GM20000 (cell line): ENCODE measurements around the gene ZIC1.

Experiments
- DNase-seq: peaks from one replicate; pipeline ENCODE4 v3.0.0; 2012; ENCODE audit warnings: low spot score
- TF ChIP-seq, protein P1 (sequence below): IDR thresholded peaks from 2 replicates; pipeline ENCODE4 v1.5.1; 2012; ENCODE audit warnings: mild to moderate bottlenecking, control low read depth; ENCODE audit errors: extremely low read depth, missing control alignments

The ZIC1 gene

GRCh38 chr3:147371771-147372340, 37.3 kb upstream of the ZIC1 start:
- no peak for DNase-seq

DNA sequence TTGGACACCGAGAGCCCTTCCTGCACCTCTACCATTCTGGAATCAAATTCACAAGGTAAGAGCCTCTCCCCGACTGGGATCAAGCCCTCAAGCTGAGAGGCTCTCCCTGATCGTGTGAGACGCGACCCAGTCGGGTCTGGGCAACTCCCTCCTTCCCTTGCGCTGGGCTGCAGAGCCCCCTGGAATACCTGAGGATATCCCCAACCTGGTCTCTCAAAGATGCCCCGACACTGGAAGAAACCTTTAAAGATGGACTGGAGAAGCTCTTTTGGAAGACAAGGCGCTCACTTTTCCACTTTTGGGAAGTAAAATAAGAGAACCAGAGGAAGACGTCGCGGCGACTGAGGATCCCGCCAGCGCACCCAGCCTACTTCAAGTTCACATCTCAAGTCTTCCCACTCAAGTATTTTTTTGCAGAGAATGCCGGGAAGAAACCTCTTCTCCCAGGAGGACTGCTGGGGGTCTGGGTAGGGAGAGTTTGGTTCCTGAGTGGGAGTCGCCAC, 36.6 kb upstream of the ZIC1 start:
- DNase-seq: no peak
- TF ChIP-seq, protein P1, sequence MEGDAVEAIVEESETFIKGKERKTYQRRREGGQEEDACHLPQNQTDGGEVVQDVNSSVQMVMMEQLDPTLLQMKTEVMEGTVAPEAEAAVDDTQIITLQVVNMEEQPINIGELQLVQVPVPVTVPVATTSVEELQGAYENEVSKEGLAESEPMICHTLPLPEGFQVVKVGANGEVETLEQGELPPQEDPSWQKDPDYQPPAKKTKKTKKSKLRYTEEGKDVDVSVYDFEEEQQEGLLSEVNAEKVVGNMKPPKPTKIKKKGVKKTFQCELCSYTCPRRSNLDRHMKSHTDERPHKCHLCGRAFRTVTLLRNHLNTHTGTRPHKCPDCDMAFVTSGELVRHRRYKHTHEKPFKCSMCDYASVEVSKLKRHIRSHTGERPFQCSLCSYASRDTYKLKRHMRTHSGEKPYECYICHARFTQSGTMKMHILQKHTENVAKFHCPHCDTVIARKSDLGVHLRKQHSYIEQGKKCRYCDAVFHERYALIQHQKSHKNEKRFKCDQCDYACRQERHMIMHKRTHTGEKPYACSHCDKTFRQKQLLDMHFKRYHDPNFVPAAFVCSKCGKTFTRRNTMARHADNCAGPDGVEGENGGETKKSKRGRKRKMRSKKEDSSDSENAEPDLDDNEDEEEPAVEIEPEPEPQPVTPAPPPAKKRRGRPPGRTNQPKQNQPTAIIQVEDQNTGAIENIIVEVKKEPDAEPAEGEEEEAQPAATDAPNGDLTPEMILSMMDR: no peak

More at GRCh38 chr3:147371771-147372340, 37.3 kb upstream of the ZIC1 start:
- TF ChIP-seq, protein P1: no peak

DNA sequence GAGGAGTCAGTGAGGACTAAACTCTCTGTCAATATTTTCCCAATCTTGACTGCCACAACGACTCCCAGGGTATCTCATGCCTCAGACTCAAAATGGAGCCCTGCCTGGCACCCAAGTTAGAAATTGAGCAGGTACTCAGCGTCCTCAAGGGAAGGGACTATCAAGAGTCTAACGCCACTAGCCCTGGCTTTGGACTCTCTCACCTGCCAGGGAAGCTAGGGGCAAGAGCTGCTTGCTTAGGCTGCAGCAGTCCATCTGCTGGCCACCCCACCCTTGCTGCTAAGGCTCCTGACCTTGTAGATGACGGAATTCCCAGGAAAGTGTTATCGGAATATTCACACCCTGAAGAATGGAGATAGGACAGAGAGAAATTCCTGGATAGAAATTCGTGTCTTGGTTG, 35.9 kb upstream of the ZIC1 start:
- no peak for DNase-seq

GRCh38 chr3:147377412-147378367, 31.5 kb upstream of the ZIC1 start:
- no peak for DNase-seq

More for the DNA sequence above, 35.9 kb upstream of the ZIC1 start:
- TF ChIP-seq, protein P1: no peak

GRCh38 chr3:147379651-147380050, 29.5 kb upstream of the ZIC1 start:
- DNase-seq: no peak
- TF ChIP-seq, protein P1: no peak

More at GRCh38 chr3:147377412-147378367, 31.5 kb upstream of the ZIC1 start:
- TF ChIP-seq, protein P1: no peak

- no peak for DNase-seq
- TF ChIP-seq, protein P1: no peak
Measured at GRCh38 chr3:147380387-147380951, 28.7 kb upstream of the ZIC1 start.

DNA sequence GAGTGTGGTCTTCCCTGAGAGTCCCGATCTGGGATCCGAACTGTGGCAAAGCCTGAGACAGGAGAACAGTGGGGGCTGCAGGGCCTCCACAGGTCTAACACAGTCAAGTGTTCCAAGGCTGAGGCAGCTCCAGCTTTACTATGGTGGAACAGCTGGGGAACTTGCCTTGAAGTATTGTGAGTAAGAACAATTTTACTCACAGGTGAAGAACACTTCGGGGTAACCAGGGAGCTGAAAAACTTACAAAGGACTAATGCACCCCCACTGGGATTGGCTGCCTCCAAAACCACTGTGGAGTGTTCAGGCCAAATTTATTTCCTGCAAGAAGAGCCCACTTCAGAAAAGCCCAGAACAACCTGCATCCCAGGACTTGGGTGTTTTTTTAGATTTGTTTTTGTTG, 28.2 kb upstream of the ZIC1 start:
- DNase-seq: no peak
- TF ChIP-seq, protein P1: no peak
